Gastrocnemius medialis (tissue), 4 donors: ENCODE results near the gene CTNNA2.

Experiments
- CTCF ChIP-seq, 5 experiments: fragments of 450-650 bp in 3 of 5; fragments of 200-600 bp in 2 of 5; sonication (generic) in 2 of 5; IDR thresholded peaks in 4 of 5; conservative IDR thresholded peaks in 1 of 5; 1 replicate in 4 of 5; 2 replicates in 1 of 5; pipeline ENCODE4 v1.5.1; 2016 to 2019; ENCODE audit warnings: antibody characterized with exemption in 5 of 5, mild to moderate bottlenecking in 3 of 5, moderate library complexity in 3 of 5
- POLR2A ChIP-seq, 2 donors: fragments of 450-650 bp; IDR thresholded peaks; one replicate each; pipeline ENCODE4 v1.6.1; 2017; ENCODE audit warnings: antibody characterized with exemption in 2 of 2, mild to moderate bottlenecking in 2 of 2, moderate library complexity in 2 of 2

- TF ChIP-seq POLR2A (IDR thresholded peaks at IDR 0.05) (no peak), CTCF (IDR thresholded peaks at IDR 0.05 in 4 of 5, conservative IDR thresholded peaks at IDR 0.05 in 1 of 5) (no peak)
These were observed 126.1 kb downstream of the CTNNA2 start for GRCh38 chr2:79638954-79639353.
